ENCODE results near the gene TIMP4.

Gene TIMP4

DNA sequence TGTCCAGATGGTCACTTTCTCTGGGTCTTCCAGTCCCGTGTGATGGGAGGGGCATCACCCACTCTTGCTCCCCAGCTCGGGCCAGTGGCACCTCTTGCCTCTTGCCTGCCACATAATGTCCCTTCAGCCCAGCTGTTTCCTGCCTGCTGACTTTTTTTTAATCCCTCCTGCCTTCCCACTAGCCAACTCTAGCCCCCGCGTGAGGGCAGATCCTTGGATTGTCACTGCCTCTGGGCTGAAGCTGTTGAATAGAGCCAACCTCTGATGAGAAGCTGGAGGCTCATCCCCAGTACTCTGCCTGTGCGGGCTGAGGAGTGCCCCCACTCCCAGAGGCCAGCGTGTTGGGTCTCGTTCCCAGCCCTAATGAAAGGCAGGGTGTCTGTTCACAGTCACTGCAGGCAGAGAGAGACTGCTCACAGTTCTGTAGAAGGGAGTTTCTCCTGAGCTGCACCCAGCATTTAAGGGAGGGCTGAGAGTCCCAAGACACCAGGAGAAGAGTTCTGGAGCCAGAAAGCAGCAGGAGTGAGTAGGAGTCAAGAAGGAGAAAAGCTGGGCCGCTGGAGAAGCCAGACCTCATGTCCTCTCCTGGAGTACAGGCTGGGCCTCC lies 30.1 kb upstream of the TIMP4 start:
- no peaks in the 10 kb centered on the region for H3K9me3 ChIP-seq (ENCODE audit: control insufficient read depth, insufficient read depth, low read length)
- no peak overlapping the region for H3K4me2 ChIP-seq (ENCODE audit: low read length)
- no peaks in the 10 kb centered on the region for H4K20me1 ChIP-seq (ENCODE audit: control insufficient read depth, insufficient read depth, low read depth, low read length)
- H3K4me3 ChIP-seq (ENCODE audit: low read length), result no peak overlapping the region
- peaks cover 24% of the 10 kb centered on the region for H3K4me1 ChIP-seq (ENCODE audit: control insufficient read depth, low read length)
- no peak overlapping the region for H3K27ac ChIP-seq (ENCODE audit: low read depth, low read length)
- no peak for TF ChIP-seq CTCF (IDR thresholded peaks at IDR 0.05; ENCODE audit: low read depth, low read length, poor library complexity, severe bottlenecking)
- no peak for TF ChIP-seq EZH2phosphoT487 (IDR thresholded peaks at IDR 0.05; ENCODE audit: borderline replicate concordance, low read length)
- no peaks in the 10 kb centered on the region for H3K9me2 ChIP-seq (replicated peaks; ENCODE audit: control insufficient read depth, low read length)
- H3K27me3 ChIP-seq (ENCODE audit: control insufficient read depth, low read length), result no peaks in the 10 kb centered on the region
- H3K36me3 ChIP-seq (ENCODE audit: control insufficient read depth, low read length), result no peaks in the 10 kb centered on the region
- H3K79me2 ChIP-seq (ENCODE audit: control insufficient read depth, low read length), result no peaks in the 10 kb centered on the region
- H3F3A ChIP-seq (ENCODE audit: control insufficient read depth, insufficient read depth), result no peaks in the 10 kb centered on the region

DNA sequence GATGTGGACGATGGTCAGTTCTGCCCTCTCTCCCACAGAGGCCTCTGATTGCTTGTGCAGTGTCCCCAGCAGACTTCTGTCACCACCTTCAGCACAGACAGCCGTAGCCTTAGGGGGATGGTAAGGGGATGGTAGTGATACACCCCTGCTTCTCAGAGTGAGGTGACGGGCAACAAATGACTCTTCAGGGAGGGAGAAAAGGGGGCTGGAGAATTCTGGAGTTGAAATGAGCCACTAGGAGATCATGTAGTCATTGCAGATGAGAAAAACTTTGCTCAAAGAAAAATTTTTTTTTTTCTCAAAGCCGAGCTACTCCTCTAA lies 29.6 kb upstream of the TIMP4 start:
- Histone ChIP-seq H3K36me3 (ENCODE audit: control insufficient read depth, low read length) (no peaks in the 10 kb centered on the region), H3F3A (ENCODE audit: control insufficient read depth, insufficient read depth) (no peaks in the 10 kb centered on the region), H3K4me1 (ENCODE audit: control insufficient read depth, low read length) (peaks cover 24% of the 10 kb centered on the region), H3K27ac (ENCODE audit: low read depth, low read length) (no peak overlapping the region), H3K9me3 (ENCODE audit: control insufficient read depth, insufficient read depth, low read length) (no peaks in the 10 kb centered on the region), H3K9me2 (replicated peaks; ENCODE audit: control insufficient read depth, low read length) (no peaks in the 10 kb centered on the region), H4K20me1 (ENCODE audit: control insufficient read depth, insufficient read depth, low read depth, low read length) (no peaks in the 10 kb centered on the region), H3K27me3 (ENCODE audit: control insufficient read depth, low read length) (no peaks in the 10 kb centered on the region), H3K4me3 (ENCODE audit: low read length) (no peak overlapping the region), H3K79me2 (ENCODE audit: control insufficient read depth, low read length) (no peaks in the 10 kb centered on the region), H3K4me2 (ENCODE audit: low read length) (peak overlapping the region; percentile 59; the same call in 1 of the 2 replicates)
- TF ChIP-seq CTCF (IDR thresholded peaks at IDR 0.05; ENCODE audit: low read depth, low read length, poor library complexity, severe bottlenecking), result no peak
- no peak for TF ChIP-seq EZH2phosphoT487 (IDR thresholded peaks at IDR 0.05; ENCODE audit: borderline replicate concordance, low read length)

DNA sequence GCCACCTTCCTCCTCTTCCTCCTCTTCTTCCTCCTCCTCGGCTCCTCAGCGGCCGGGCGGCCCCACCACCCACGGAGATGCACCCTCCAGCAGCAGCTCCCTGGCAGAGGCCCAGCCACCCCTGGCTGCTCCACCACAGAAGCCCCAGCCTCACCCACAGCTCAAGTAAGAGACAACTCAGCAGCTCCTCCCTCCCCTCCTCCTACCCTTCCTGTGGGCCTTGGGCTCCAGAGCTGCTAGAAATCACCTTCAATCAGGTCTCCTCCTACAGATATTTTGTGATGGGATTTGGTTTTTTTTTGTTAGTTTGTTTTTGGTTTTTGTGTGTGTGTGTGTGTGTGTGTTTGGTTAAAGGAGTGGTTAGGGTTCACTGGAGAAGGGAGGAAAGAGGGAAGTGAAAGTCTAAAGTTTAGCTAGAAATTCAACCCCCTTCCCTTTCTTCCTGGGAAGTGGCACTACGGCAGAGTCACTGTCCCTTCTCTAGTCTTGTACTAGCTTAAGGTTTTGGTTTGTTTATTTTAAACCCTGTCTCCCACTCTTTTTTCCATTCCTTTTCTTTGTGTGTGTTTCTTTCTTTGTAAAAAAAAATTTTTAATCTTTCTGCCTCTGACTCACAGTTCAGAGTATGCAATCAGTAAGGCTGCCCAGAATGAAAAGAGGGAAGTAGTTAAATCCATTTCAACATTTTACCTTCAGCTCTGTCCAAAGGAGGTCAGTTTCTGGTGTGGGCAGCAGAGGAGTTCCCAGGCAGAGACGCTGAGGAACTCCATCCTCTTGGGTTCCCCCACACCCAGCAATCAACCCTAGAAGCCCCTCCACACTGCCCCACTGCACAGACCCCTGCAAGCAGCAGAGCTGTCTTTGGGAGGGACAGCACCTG lies 29.0 kb upstream of the TIMP4 start:
- H3K9me2 ChIP-seq (replicated peaks; ENCODE audit: control insufficient read depth, low read length), result no peaks in the 10 kb centered on the region
- H3F3A ChIP-seq (ENCODE audit: control insufficient read depth, insufficient read depth), result no peaks in the 10 kb centered on the region
- peak overlapping the region; percentile 35 for H3K4me3 ChIP-seq (ENCODE audit: low read length)
- H3K4me1 ChIP-seq (ENCODE audit: control insufficient read depth, low read length), result peaks cover 24% of the 10 kb centered on the region
- H3K36me3 ChIP-seq (ENCODE audit: control insufficient read depth, low read length), result no peaks in the 10 kb centered on the region
- TF ChIP-seq CTCF (IDR thresholded peaks at IDR 0.05; ENCODE audit: low read depth, low read length, poor library complexity, severe bottlenecking) (no peak), EZH2phosphoT487 (IDR thresholded peaks at IDR 0.05; ENCODE audit: borderline replicate concordance, low read length) (no peak)
- no peaks in the 10 kb centered on the region for H3K9me3 ChIP-seq (ENCODE audit: control insufficient read depth, insufficient read depth, low read length)
- H3K27ac ChIP-seq (ENCODE audit: low read depth, low read length), result peak overlapping the region; percentile 43
- H3K27me3 ChIP-seq (ENCODE audit: control insufficient read depth, low read length), result no peaks in the 10 kb centered on the region
- no peaks in the 10 kb centered on the region for H4K20me1 ChIP-seq (ENCODE audit: control insufficient read depth, insufficient read depth, low read depth, low read length)
- H3K79me2 ChIP-seq (ENCODE audit: control insufficient read depth, low read length), result no peaks in the 10 kb centered on the region
- H3K4me2 ChIP-seq (ENCODE audit: low read length), result peak overlapping the region; percentile 59

All from DOHH2 (cell line).